SK-MEL-5 (cell line): ENCODE results near the gene FAM89B. TPM values are rescaled to one million over a fixed set of nuclear protein-coding genes. Genes with fewer than 3 reads are reported as not detected.

Experiments
- DNase-seq: peaks from one replicate; pipeline ENCODE4 v3.0.0-alpha.2; 2016; ENCODE audit warnings: low read depth, low spot score
- in situ Hi-C: cut with HindIII; loops from 2 replicates; pipeline ENCODE4 v1.10.0; 2016; ENCODE audit warnings: low sequenced_read_pairs, high pct_unique_total_duplicates, low pct_unique_long_range_greater_than_20kb
- total RNA-seq: library from RNA; depleted of rRNA; stranded (reverse); fragments of >200 nt; shearing (Covaris generic); gene quantifications from 2 replicates; pipeline ENCODE4 v1.2.3, GENCODE V29; 2014

FAM89B gene
- total RNA-seq, 1 experiment from 2014 or later: 13.2 TPM

DNA sequence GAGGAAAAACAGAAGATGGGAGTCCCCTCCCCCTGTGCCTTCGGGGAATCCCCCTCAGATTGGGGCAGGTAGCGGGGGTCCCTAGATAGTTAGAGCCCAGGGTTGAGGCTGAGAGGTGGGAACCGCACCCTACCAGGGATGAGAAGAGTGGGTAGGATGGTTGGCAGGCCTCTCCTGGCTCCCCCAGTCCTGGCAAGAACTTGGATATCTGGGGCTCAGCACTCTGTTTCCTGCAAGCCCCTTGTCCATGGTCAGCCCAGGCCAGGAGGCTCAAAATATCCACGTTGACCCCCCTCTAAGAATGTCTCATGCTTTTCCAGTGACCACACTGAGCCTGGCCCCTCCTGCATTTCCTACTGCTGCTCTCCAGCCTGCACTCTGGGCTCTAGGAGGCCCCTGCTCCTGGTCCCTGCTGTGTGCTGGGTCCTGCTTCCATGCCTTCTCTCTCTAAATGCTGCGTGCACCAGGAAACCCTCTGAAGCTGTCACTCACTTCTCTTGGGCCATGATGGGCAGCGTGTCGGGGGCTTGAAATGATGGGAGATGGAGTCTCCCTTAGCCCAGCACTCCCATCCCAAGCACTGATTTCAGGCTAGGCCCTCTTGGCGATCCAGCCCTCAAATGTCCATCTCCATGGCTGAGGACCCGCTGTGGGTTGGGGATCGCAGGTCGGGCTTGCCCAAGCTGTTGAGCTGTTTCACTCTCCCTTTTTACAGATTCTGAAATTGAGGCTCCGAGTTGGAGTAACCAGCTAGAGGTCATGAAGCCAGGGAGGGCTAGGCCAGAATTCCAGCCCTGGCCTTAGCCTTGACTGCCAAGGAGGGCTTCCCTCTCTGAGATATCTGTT lies 39.6 kb downstream of the FAM89B start:
- no peak for DNase-seq
- in situ Hi-C loops: no loop called here

DNA sequence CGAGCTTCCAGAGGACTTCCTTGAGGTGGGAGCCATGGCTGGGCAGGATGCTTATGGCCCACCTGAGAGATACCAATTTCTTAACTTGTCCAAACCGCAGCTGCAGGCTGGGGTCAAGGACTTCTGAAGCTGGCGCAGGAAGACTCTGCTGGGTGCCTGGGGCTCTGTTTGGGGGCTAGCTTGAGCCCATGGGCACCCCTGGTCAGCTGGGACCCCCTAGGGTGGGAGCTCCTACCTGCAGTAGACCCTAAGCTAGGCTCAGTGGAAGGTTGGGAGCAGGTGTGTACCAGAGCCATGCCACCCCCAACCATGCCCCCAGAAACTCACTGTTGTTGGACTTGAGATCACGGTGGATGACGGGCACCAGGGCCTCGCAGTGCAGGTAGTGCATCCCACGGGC lies 40.4 kb downstream of the FAM89B start:
- DNase-seq: no peak
- in situ Hi-C loops: no loop called here

DNA sequence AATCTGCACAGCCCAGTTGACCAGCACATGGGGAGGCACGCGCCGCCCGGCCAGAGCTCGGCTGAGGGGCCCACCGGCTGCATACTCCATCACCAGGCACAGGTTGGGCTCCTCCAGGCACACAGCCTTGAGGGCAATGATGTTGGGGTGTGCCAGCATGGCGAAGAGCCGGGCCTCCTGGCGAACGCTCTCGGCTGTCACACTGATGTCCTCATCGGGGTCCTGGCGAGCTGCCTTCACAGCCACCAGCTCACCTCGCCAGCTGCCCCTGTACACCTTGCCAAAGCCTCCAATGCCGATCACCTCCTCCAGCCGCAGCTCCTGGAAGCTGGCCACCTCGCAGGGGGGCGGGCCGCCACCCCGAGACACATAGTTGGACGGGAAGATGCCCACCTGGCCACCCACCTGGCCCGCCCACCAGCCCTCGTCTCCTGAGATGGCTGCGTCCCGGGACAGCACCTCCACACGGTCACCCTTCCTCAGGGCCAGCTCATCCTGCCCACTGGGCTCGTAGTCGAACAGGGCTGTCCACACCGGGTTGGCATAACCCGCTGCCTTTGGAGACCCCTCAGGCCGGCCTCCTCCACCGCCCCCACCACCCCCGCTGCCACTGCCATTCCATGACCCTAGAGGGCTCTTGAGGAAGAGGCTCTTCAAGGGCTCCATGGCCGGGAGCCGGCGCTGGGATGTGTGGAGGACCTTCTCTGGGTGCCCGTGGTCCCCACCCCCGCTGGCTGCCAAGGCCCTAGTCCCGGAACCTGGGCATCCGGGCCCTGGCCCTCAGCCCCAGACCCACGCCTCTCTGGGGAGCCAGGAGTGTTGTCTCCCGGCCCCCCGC lies 41.0 kb downstream of the FAM89B start:
- no peak for DNase-seq
- in situ Hi-C loops: no loop called here

DNA sequence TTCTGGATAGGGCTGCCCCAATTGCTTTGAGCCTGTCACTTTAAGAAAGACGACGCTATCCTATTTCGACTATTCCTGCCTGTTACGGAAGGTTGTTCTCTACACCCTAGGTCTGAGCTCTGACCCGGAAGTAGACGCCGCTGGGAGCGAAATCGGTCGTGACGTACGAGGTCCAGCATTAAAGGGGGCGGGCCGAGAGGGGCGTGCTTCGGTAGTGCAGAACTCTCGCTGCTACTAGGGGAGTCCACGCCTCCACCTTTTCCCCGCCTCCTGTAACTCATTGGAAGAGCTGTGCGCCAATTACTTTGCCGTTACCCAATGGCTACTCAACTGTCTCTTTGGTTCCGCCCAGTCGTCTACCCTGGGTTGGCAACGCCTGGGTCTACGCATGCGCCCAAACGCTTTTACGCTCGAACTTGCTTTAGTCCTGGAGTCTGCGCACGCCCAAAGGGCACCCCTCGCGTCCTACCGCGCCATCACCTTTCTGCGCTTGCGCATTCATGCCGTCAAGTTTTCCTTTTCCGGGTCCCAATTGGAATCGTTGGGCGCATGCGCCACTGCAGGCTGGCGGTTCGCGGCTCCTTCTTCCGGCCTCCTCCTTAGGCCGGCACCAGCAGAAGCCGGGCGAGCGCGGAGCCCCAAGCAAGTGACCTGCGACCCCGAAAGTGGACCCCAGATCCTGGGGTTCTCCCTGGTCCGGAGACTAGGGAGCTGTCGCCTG lies 43.1 kb downstream of the FAM89B start, which contains the start of gene PCNX3:
Gene PCNX3, plus strand, starts transcription at position 548 of the 721 bp plus-strand sequence. CDS start 536 bp downstream, outside the sequence.
- DNase-seq: peak; percentile 99
- in situ Hi-C loops: no loop called here

DNA sequence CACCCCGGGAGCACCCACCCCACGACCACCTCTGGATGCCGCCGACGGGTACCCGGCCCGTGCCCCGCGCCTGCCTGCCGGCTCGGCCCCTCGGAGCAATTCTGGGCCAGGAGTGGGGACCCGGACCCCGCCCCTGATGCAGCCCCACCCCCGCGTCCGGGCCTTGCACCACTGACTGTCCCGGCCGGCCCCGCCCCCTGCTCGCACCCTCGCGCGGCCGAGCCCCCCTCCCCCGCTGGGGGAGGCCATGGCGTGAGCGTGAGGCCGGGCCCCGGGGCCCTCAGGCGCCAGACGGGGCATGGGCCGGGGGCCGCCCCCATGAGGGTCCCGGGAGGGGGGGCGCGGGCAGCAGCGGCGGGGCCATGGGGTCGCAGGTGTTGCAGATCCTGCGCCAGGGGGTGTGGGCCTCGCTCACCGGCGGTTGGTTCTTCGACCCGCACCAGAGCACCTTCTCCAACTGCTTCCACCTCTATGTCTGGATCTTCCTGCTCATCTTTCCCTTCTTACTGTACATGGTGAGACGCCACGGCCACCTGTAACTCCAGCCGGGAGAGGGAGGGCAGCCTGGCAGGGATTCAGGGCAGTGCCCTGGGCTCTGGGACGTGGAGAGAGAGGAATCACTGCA lies 43.7 kb downstream of the FAM89B start:
- peak; percentile 22 for DNase-seq
- in situ Hi-C loops: no loop called here

DNA sequence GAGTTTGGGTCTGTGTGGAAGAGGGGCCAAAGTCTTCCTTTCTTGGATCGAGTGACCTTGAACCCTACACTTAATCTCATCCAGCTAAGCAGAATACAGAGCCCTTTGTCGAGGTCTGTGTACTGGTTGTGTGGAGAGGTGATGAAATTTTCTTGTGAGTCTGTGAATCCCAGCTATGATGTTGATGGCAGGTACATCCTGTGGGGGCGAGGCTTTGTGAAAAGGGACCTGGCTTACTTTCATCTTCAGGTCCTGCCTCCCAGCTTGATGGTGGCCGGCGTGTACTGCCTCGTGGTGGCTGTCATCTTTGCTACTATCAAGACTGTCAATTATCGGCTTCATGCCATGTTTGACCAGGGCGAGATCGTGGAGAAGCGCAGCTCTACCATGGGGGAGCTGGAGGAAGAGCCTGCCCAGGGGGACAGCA lies 44.2 kb downstream of the FAM89B start:
- no peak for DNase-seq
- in situ Hi-C loops: no loop called here

DNA sequence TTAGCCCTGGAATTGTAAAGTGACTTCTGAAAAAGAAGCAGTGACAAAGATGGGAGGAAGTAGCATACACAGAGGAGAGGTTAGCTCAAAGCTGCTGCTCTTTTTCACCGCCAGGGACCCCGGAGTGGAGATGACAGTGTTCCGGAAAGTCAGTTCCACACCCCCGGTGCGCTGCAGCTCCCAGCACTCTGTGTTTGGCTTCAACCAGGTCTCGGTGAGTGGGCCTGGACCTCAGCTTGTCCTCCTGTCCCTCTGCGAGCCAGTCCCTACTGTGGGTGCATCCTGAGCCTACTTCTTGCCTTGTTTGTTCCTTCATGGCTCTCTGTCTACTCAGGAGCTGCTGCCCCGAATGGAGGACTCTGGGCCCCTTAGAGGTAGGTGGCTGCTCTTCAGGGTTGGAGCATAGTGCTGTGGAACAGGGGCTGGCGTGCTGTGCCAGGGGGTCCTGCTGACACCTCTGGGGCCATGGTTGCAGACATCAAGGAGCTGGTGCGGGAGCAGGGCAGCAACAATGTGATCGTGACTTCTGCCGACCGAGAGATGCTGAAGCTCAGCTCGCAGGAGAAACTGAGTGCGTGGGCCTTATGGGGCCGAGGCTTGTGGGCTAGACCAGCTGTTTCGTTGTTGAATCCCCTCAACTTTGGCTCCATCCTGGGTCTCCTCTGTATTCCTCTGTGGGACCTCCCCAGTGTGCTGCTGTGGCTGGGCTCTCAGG lies 45.0 kb downstream of the FAM89B start:
- no peak for DNase-seq
- in situ Hi-C loops: no loop called here

DNA sequence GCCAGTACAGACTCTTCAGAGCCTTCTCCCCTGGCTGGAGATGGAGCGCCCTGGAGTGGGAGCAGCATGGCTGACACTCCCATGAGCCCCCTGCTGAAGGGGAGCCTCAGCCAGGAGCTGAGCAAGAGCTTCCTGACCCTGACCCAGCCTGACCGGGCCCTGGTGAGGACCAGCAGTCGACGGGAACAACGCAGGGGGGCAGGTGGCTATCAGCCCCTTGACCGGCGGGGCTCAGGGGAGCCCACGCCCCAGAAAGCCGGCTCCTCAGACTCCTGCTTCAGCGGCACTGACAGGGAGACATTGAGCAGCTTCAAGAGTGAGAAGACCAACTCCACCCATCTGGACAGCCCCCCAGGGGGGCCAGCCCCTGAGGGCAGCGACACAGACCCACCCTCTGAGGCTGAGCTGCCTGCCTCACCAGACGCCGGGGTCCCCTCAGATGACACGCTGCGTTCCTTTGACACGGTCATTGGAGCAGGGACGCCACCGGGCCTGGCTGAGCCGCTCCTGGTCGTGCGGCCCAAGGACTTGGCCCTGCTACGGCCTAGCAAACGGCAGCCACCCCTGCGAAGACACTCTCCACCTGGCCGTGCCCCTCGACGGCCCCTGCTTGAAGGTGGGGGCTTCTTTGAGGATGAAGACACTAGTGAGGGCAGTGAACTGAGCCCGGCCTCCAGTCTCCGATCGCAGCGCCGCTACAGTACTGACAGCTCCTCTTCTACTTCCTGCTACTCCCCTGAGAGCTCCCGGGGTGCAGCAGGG lies 45.8 kb downstream of the FAM89B start:
- in situ Hi-C loops: no loop called here
- no peak for DNase-seq

DNA sequence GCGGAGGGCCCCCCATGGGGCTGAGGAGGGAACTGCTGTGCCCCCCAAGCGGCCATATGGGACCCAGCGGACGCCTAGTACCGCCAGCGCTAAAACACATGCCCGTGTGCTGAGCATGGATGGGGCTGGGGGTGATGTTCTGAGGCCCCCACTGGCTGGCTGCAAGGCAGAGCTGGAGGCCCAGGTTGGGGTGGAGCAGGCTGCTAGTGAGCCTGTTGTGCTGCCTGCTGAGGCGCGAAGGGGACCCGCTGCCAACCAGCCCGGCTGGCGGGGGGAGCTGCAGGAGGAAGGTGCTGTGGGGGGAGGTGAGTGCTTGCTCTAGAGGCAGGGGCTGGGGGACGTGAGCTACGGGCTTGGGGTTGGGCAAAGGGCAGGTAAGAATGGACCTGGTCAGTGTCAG lies 46.4 kb downstream of the FAM89B start:
- in situ Hi-C loops: no loop called here
- DNase-seq: no peak

DNA sequence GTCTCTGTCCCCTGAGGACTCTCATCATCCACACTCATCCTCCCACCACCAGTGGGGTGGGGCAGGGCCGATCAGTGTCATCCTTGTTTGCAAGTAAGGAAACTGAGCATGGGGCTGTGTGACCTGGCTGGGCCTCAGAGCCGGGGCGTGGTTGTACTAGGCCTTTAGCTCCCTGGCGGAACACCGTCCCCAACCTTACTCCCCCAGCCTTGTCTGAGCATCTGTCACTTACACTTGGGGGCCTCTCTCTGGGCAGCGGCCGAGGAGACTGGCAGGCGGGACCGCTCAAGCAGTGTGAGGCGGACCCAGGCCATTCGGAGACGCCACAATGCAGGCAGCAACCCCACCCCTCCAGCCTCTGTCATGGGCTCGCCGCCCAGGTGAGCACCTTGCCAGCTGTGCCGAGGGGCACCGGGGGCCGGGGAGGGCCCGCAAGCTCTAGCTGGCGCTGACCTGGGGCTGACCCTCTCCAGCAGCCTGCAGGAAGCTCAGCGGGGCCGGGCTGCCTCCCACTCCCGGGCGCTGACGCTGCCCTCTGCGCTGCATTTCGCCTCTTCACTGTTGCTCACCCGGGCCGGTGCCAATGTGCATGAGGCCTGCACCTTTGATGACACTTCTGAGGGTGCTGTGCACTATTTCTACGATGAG lies 47.1 kb downstream of the FAM89B start:
- no peak for DNase-seq
- in situ Hi-C loops: no loop called here

DNA sequence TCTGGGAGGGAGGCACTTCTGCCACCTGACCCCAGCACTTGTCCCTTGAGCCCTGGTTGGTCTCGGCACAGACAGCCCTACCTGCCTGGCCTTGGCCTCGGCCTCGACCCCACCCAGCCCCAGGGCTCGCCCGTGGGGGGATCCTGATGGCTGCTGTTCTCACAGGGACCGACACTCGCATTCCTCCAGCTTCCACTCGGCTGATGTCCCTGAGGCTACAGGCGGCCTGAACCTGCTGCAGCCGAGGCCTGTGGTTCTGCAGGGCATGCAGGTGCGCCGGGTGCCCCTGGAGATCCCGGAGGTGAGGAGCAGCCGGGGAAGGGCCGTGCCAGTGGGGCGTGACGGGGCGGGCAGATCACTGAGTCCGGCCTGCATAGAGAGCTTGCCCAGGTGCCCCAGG lies 48.3 kb downstream of the FAM89B start:
- in situ Hi-C loops: no loop called here
- no peak for DNase-seq

DNA sequence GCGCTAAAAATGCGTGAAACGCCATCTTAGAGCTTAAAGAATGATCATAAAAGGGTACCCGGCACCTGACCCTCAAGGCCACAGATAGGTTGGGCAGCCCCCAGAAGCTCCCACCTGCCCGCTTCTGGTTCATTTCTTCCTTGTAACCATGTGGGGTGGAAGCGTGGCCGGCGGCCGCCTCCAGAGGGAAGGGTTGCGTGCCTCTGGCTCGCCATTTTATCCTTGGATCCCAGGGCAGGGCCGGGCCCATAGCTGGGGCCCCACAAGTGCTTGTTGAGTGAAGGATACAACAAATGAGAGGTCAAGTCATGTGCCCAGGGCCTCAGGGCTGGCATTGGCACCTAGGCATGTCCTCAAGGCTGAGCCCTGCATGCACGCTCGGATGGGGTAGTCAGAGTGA lies 49.1 kb downstream of the FAM89B start:
- DNase-seq: no peak
- in situ Hi-C loops: no loop called here

DNA sequence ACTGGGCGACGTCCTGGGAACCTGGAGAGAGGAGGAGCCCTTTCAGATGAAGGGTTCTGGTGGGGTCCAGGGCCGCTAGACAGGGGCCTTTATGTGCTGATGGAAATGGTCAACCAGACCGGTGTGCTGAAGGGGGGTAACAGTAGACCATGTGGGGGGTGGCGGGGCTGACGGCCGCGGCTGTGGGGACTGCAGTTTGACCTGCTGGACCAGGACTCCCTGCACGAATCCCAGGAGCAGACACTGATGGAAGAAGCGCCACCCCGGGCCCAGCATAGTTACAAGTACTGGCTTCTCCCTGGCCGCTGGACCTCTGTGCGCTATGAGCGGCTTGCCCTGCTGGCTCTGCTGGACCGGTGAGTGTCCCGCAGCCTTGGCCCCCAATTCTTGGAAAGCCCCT lies 49.7 kb downstream of the FAM89B start:
- DNase-seq: no peak
- in situ Hi-C loops: no loop called here

DNA sequence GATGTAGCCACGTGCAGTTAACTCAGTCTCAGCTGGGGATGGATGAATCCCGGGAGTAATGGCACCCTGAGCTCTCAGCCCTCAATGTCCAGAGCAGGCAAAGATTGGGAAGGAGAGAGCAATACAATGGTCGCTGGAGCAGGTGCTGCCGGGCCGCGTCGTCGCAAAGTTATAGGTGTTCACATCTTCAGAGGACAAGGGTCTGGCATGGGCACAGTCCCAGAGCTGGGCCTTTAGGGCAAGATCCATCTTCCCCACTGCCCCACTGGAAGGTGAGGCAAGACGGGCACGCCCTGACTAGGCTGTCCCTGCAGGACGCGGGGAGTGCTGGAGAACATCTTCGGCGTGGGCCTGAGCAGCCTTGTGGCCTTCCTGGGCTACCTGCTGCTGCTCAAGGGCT lies 50.8 kb downstream of the FAM89B start:
- DNase-seq: no peak
- in situ Hi-C loops: no loop called here
